HG02870 (cell line): ENCODE data around the gene OR2A5.
"Not testable (repeated sequence)": the region's sequence is repeated elsewhere in the genome, so short reads cannot be mapped to it uniquely, and the experiment has no call there.

Experiments used
- ATAC-seq: cut with Tn5 transposase; IDR thresholded peaks from one replicate; pipeline ENCODE4 v1.9.1; 2021; ENCODE audit warnings: mild to moderate bottlenecking, moderate library complexity; ENCODE audit not compliant: unreplicated experiment

Gene OR2A5, protein sequence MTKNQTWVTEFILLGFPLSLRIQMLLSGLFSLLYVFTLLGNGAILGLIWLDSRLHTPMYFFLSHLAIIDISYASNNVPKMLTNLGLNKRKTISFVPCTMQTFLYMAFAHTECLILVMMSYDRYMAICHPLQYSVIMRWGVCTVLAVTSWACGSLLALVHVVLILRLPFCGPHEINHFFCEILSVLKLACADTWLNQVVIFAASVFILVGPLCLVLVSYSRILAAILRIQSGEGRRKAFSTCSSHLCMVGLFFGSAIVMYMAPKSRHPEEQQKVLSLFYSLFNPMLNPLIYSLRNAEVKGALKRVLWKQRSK

DNA sequence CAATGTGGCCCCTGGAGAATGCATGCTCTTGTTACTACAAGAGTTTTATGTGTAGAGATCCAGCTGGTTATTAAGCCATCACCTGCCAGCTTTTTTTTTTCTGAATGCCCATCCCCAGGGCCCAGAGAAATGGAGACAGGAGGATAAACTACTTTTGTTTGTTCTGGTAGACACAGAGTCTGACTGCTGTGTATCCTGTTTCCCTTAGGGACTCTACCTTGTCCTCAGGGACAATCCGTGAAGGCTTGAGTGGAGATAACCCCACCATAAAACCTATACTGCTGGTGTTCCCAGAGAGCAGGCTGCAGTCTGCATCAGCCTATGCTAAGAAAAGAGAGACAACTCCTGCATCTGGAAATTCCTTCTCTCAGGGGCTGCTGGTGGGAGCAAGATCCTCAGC lies at the start of gene OR2A5:
Gene OR2A5 (plus strand): TSS at position 301 of the 400 bp plus-strand sequence. CDS start 1,454 bp downstream, outside the sequence.
- no peak for ATAC-seq

DNA sequence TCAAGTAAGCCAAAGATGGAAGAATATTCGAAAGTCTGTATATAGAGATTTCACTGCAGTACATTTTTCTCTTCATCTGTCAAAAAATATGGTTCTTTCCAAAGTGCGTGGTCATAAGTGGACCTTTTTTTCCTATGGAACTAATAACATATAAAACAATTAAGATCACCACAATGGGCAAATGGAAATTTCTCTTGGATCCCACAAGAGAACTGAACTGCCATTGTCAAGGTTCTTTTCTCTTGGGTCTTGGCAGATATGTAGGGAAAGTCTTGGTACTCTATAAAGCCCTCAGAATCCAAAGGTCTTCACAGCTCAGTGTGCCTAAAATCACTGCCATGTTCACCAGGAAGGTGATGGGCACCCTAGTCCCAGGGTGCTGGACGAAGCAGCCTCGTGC lies 48.7 kb upstream of the OR2A5 start, which contains the start of gene OR6B1:
Gene OR6B1 (plus strand): TSS at position 301 of the 400 bp plus-strand sequence. CDS start 3,677 bp downstream, outside the sequence.
- ATAC-seq, result no peak

DNA sequence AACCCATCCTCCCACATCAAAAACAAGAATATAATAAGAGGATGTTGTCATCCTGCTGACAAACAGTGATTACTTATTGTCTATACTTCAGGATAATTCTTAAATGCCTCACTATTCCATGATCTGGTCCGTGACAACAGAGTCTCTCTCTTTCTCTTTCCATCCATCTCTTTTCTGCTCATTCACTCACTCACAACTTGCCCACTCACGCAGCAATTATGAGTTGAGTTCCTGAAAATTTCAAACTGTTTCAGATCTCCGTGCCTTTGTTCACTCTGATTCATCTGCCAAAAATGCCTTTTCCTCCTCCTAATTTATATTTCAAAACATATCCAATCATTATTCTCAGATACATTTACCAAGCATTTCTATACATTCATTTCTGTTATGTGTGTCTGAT lies 47.2 kb upstream of the OR2A5 start:
- ATAC-seq, result no peak

DNA sequence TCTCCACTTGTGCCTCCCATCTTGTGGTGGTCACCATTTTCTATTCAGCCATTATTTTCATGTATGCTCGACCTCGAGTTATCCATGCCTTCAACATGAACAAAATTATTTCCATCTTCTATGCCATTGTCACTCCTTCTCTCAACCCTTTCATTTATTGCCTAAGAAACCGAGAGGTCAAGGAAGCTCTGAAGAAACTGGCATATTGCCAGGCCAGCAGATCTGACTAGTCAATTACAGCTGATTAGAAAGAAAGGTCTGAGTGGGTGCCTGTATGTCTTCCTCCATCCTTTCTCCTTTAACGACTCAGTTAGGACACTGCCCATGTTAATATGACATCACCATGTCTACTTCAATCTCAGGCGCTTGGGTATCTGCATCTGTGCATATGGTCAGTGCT lies 44.0 kb upstream of the OR2A5 start:
- ATAC-seq, result no peak

DNA sequence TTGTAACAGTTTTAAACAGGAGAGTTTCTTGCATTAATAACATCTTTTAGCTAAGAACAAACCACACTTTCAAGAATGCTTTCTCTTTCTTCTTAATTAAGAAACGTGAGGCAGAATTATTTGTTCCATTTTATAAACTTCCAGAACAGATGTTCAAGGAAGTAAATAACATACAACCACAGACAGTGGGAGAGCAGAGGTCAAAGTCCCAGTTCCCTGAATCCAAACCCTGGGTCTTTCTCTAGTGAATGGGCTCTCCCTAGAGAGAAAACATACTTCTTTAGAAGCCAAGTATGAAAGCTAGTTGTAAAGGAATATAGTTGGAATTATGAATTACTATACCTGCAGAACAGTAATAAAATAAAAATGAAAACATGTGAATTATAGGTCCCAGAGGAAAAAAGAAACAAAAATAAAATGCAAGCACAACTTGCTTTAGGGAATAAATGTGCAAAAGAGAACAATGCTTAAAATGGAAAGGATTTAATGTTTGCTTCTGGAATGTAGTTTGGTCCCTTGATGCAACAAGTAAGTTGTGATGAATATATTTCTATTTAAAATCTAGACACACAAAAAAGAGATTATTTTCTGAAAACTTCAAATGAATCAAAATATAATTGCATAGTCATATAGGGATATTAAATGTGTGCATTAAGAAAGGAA lies 42.6 kb upstream of the OR2A5 start:
- ATAC-seq, result no peak

DNA sequence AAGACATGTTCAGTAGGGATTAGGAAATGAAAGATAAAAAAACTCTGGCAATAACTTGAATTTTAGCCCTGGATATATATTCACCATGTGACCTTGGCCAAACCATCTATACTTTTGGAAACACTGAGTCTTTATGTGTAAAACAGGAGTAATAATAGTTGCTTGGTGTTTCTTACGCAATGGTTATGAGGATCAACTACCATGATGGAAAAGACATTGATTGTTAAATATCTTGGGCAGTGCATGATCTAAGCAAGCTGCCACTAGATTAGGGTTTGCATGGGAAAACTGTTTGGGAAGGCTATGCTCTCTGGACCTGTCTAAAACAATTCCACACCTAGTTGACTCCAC lies 42.1 kb upstream of the OR2A5 start:
- no peak for ATAC-seq

DNA sequence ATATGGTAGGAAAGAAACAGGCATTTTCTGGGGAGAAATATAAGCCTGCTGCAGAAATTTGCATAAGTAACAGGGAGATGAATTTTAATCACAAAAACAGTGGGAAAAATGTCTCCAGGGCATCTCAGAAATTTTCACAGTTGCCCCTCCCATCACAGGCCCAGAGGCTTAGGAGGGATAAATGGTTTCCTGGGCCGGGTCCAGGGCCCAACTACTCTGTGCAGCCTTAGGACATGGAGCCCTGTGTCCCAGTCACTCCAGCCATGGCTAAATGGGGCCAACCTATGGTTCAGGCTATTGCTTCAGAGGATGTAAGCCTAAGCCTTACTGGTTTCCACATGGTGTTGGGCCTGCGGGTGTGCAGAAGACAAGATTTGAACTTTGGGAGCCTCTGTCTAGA lies 39.4 kb upstream of the OR2A5 start:
- ATAC-seq, result no peak

DNA sequence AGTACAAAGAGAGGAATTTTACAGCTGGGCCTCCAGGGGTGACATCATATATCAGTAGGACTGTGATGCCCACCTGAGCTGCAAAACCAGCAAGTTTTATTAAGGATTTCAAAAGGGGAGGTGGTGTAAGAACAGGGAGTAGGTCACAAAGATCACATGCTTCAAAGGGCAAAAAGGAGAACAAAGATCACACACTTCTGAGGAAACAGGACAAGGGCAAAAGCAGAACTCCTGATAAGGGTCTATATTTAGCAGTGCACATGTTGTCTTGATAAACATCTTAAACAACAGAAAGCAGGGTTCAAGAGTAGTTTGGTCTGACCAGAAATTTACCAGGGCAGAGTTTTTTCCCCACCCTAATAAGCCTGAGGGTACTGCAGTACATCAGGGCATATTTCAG lies 38.7 kb upstream of the OR2A5 start:
- not testable (repeated sequence) for ATAC-seq

DNA sequence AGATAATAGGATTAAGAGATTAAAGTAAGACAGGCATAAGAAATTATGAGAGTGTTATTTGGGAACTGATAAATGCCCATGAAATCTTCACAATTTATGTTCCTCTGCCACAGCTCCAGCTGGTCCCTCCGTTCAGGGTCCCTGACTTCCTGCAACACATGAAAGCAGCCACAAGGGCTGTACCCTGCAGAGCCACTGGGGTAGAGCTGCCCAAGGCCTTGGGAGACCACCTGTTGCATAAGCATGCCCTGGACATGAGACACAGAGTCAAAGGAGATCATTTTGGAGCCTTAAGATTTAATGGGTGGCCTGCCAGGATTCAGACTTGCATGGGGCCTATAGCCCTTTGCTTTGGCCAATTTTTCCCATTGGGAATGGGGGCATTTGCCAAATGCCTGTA lies 37.9 kb upstream of the OR2A5 start:
- not testable (repeated sequence) for ATAC-seq

DNA sequence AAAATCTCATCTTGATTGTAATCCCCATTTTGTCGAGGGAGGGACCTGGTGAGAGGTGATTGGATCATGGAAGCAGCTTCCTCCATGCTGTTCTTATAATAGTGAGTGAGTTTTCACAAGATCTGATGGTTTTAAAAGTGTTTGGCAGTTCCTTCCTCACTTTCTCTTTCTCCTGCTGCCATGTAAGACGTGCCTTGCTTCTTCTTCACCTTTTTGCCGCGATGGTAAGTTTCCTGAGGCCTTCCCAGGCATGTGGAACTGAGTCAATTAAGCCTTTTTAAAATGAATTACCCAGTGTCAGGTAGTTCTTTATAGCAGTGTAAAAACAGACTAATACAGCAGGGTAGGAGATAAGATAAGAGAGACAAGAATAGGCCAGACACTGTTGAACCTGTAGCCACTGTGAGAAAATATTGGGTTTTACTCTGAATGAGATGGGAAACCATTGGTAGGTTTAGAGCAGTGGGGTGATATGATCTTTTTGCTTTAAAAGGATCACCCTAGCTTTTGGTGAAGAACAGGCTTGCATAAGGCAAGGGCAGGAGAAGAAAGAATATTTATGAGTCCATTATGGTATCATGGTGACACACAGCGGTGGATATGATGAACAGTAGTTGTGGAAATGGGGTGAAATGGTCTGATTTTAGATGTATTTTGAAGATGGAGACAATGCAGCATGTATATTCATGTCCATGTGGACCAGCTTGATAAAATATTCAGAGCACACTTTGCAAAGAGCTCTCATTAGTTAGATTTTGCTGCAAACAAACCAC lies 37.1 kb upstream of the OR2A5 start:
- ATAC-seq, result no peak

DNA sequence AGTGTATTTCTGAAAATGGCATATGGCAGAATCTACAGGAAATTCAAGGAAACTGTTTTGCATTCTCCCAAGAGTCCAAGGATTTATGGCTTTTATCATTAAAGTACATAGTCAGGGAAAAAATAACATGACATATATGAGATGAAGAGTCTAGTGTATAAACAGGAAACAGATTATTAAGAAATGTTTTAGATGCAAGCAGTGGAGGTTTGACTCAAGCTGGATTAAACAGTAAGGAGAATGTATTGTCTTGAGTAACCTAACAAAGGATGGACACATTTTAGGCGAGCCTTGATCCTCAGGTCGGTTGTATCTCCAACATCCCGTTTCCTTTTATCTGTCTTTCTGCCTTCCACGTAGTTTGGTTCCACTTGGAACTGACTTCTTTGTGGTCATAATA lies 30.7 kb upstream of the OR2A5 start:
- no peak for ATAC-seq

DNA sequence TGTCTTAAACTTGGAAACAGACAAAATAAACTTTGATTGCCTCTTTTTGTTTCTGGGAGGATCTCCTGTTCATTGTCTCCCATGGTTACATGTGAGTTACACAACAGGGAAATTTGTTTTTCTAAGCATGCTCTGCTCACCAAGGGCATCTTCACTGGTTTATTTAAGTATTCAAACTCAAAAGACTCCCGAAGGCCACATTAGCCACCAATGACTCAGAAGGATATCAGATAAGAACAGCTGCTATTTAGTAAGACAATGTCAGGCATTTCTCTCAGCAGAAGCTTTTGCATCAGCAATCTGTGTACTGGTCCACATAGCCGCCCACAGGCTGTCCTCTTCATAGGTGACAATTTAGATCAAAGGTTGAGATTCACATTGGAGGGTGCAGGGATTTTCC lies 29.3 kb upstream of the OR2A5 start:
- no peak for ATAC-seq

DNA sequence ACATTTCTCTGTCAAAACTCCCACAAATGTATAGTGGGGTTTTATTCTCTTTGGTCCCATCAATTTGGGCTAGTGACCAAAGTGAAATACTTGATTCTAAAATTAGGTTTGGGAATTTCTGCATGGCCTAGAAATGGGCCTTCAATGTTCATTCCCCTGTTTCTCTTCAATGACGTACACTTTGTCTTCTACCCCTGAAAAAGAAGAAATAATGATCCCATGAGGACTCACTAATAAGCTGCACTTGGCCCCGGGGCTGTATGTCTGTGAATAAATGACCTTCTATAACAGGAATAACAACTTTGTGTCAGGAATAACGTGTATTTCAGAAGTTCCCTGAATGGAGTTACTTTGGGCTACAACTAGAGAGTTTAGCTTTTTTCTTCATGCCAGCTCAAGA lies 28.4 kb upstream of the OR2A5 start:
- no peak for ATAC-seq

DNA sequence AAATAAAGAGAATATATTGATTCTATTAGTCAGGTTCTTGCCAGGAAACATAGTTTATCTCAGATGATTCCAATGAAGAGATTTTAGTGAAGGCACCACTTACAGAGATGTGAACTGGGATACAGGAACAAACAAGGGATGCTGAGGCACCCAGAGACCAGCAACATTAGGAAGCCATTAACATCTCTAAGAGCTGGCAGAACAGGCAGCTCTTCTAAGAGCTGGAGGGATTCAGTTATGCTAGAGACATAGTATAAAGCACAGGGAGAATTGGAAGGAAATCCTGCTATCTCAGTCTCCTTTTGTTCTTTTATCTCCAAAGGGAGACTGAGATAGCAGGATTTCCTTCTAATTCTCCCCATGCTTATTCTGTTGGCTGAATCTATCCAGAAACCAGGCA lies 26.6 kb upstream of the OR2A5 start:
- ATAC-seq, result no peak

DNA sequence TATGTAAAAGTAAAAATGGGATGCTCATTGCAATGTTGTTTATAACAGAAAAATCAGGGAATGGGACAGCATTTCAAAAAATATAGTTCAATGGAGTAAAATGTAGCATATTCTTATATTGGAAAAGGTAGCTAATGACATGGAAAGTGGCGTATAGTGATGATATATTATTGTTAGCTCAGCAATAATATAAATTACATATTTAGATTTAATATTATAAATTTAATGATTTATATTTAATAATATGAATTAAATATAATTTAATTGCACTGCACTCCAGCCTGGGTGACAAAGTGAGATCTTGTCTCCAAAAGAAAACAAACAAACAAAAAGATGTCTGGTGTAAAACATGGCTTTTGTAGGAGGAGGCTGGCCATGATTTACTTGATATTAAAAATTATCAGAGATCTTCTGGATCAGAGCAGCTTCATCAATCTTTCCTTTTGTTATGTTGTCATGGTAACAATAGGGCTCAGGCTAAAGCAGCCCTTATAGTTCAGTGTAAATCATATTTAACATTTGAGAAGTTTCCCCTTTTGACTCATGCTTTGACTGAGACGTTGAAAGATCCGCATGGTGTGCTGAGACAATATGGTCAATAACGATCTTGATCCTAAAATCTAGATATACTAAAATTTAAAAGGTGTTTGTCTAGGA lies 25.4 kb upstream of the OR2A5 start:
- no peak for ATAC-seq

DNA sequence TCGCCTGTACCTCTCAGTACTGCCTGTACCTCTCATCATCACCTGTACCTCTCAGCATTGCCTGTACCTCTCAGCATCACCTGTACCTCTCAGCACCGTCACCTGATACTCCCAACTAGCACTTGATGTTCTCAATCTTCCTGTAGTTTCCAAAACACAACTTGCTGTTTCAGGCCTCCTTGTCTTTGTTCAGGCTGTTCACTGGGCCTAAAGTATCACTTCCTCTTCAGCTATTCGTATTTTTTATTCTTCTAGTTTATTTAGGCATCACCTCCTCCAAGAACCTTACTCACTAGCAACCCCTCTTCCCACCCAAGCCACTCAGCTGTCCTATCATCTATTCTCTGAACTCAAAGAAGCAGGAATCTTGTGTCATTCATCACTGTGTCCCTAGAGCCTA lies 24.5 kb upstream of the OR2A5 start:
- ATAC-seq, result no peak

DNA sequence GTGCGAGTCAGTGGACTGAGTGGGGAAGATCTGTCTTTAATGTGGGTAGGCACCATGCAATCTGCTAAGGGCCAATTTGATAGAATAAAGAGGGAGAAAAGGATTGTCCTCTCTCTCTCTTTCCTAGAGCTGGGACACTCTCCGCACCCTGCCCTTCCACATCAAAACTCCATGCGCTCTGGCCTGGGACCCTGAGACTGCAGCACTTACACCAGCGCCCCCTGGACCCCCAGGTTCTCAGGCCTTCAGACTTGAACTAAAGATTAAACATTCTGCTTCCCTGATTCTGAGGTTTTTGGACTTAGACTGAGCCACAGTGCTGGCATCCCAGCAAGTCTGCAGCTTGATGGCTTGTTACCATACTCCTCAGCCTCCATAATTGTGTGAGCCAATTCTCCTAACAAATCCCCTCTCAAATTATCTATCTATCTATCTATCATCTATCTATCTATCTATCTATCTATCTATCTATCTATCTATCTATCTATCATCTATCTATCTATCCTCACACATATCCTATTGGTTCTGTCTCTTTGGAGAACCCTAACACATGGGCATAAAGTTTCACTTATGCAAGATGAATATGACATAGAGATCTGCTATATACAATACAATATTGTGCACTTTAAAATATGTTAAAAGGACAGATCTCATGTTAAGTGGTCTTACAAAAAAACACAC lies 22.4 kb upstream of the OR2A5 start:
- no peak for ATAC-seq

DNA sequence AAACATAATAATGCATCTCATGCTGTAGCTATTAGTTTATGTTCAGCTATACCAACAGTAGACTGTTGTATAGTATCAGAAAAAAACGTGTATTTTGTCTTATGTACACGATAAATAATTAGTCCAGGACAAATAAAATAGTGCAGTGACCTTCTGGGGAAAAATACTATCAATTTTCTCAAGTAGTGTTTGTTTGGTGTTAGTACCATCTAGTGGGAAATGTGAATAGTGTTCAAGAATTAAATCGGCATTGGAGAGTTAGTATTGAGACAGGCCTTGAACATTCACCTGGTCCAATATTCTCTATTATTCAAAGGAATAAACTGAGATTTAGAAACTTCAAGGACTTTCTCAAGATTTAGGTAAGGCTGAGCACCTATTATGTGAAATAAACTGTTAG lies 21.7 kb upstream of the OR2A5 start:
- no peak for ATAC-seq

DNA sequence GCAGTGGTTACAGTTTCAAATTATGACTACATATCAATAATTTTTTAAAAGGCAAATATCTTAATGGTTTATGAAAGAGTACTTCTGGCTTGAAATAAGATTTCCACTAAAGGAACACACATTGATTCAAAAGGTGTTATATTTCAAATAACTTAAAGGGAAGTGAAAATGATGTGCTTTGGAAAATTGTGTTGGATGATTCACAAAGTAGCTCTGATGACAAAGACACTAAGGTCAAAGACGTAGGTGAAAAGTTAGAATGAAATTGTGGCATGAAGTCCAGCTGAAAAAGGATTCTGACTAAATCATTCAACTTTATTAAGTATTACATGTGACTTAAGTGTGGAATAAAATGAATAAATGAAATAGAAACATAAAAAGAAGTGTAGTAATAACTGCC lies 20.8 kb upstream of the OR2A5 start:
- ATAC-seq, result no peak

DNA sequence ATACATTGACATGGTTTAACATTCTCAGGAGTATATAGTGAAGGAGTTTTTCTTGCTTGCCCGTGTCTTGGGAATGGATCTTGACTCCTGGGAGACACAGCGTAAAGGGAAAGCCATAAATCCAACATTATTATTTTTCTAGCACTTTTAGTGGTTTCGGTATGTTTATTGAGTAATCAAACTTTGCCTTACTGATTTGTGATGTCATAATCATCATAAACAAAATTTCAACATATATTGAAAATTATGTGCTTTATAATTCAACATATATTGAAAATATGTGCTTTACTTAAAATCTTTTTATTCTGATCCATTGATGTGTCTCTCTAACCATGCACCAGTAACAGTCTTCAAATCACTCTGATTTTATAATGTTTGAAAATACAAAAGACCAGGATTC lies 20.2 kb upstream of the OR2A5 start:
- ATAC-seq, result no peak

DNA sequence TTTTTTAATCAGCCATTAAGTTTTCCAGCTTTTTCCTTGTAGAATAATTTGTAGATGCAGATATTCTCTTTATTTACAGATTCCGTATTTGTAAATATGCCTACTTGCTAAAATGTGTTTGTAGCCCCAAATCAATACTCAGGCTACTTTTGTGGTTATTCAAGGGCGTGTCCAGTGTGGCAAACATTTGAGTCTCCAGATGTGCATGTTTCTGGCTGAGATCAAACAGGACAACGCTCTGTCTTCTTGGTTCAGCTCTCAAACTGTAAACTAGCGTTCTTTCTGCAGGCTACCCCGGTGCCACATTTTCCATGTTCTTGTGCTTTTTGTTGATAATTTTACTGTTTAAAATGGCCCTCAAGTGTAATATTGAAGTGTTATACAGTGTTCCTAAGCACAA lies 16.2 kb upstream of the OR2A5 start:
- no peak for ATAC-seq
